Right lobe of liver (tissue), 4 donors: Measurements from ENCODE around the gene LRP2.

ENCODE experiments used
- CTCF ChIP-seq, 4 donors: fragments of 200-600 bp in 3 of 4; fragments of 450-650 bp in 1 of 4; IDR thresholded peaks; one replicate each; pipeline versions ENCODE4 v1.5.1 to v1.8.0; 2016 to 2022; ENCODE audit warnings: antibody characterized with exemption in 4 of 4, mild to moderate bottlenecking in 2 of 4
- POLR2A ChIP-seq: fragments of 450-650 bp; IDR thresholded peaks from one replicate; pipeline ENCODE4 v1.6.1; 2017; ENCODE audit warnings: antibody characterized with exemption, mild to moderate bottlenecking
- donor health status: DM: no; HTN: no; CAD: no.
- donor health status: DM: no; HTN: no; CAD: no.
- donor health status: DM: no; HTN: yes; CAD: no.

DNA sequence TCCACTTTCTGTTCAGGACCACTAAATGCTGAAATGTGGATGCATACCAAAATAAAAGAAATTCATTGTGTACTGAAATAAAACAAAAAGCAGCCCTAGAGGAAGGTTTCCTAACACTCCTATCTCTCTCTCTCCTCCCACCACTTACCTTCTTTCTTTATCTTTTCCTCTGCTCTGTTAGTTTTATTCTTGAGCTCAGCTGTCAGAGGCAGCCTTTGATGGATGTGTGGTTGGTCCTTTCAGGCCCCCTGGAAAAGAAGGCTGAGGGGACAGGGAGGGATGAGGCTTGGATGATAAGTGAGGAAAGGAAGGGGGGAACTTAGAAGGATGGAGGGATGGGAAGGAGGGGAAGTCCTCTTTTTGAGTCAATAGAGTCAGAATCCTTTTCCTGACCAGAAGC lies 245.3 kb downstream of the LRP2 start:
- no peak for TF ChIP-seq CTCF (IDR thresholded peaks at IDR 0.05)
- no peak for TF ChIP-seq POLR2A
